Transverse colon (tissue), 4 donors: ENCODE data around the gene NECAB2.

Source experiments
- CTCF ChIP-seq, 5 experiments: fragments of 200-600 bp in 3 of 5; fragments of 450-650 bp in 2 of 5; sonication (generic) in 3 of 5; IDR thresholded peaks; 1 replicate in 2 of 5; 2 replicates in 3 of 5; pipeline ENCODE4 v1.5.1; 2016 to 2017; ENCODE audit warnings: antibody characterized with exemption in 5 of 5, inconsistent platforms in 3 of 5, mild to moderate bottlenecking in 2 of 5, moderate library complexity in 1 of 5
- EP300 ChIP-seq: sonication (generic); formaldehyde crosslinking; IDR thresholded peaks from one replicate; pipeline ENCODE4 v1.6.1; 2017; ENCODE audit warnings: antibody characterized with exemption, low read depth
- POLR2A ChIP-seq: fragments of 450-650 bp; IDR thresholded peaks from one replicate; pipeline ENCODE4 v1.6.1; 2016; ENCODE audit warnings: antibody characterized with exemption, mild to moderate bottlenecking, moderate library complexity
- POLR2AphosphoS5 ChIP-seq, 3 donors: sonication (generic); formaldehyde crosslinking; IDR thresholded peaks; one replicate each; pipeline ENCODE4 v1.6.1; 2016; ENCODE audit warnings: antibody characterized with exemption in 3 of 3

- TF ChIP-seq POLR2A: no peak
- TF ChIP-seq CTCF (IDR thresholded peaks at IDR 0.05): no peak
- TF ChIP-seq POLR2AphosphoS5 (IDR thresholded peaks at IDR 0.05): no peak
- no peak for TF ChIP-seq EP300
These were observed 15.5 kb upstream of the NECAB2 start for GRCh38 chr16:83952587-83952939.
